CD4-positive, alpha-beta T cell treated with Interleukin-17A for 4 hours (primary cell): ENCODE results near the gene ITIH4.

ENCODE experiments used
- DNase-seq: peaks from one replicate; pipeline ENCODE4 v3.0.0-alpha.2; 2020; ENCODE audit warnings: mixed read lengths

ITIH4 gene

GRCh38 chr3:52829906-52830463 is 487 bp downstream of the ITIH4 start:
- DNase-seq, result no peak

GRCh38 chr3:52829482-52829881 is 990 bp downstream of the ITIH4 start:
- DNase-seq, result no peak

GRCh38 chr3:52827866-52828376 is 2.6 kb downstream of the ITIH4 start:
- DNase-seq, result no peak

GRCh38 chr3:52827441-52827840 is 3.0 kb downstream of the ITIH4 start:
- no peak for DNase-seq

- DNase-seq, result no peak
Measured at GRCh38 chr3:52824037-52824436, 6.4 kb downstream of the ITIH4 start.

- no peak for DNase-seq
Measured at GRCh38 chr3:52822363-52822762, 8.1 kb downstream of the ITIH4 start.

- DNase-seq, result peak; percentile 25
Measured at GRCh38 chr3:52820736-52821135, 9.7 kb downstream of the ITIH4 start.

- DNase-seq, result no peak
Measured at GRCh38 chr3:52819936-52820335, 10.5 kb downstream of the ITIH4 start.

- no peak for DNase-seq
Measured at GRCh38 chr3:52817860-52818259, 12.6 kb downstream of the ITIH4 start.

GRCh38 chr3:52817221-52817620 is 13.3 kb downstream of the ITIH4 start:
- no peak for DNase-seq

- no peak for DNase-seq
Measured at GRCh38 chr3:52816654-52817053, 13.8 kb downstream of the ITIH4 start.

- no peak for DNase-seq
Measured at GRCh38 chr3:52816199-52816598, 14.3 kb downstream of the ITIH4 start.

GRCh38 chr3:52813810-52814209 is 16.7 kb downstream of the ITIH4 start:
- DNase-seq, result no peak

GRCh38 chr3:52811452-52812011 is 18.9 kb downstream of the ITIH4 start:
- DNase-seq, result no peak

GRCh38 chr3:52810923-52811322 is 19.5 kb downstream of the ITIH4 start:
- no peak for DNase-seq

- no peak for DNase-seq
Measured at GRCh38 chr3:52809662-52810377, 20.7 kb downstream of the ITIH4 start.

- no peak for DNase-seq
Measured at GRCh38 chr3:52809149-52809548, 21.3 kb downstream of the ITIH4 start.

- DNase-seq, result no peak
Measured at GRCh38 chr3:52805270-52806039, 25.0 kb downstream of the ITIH4 start.

GRCh38 chr3:52801839-52802238 is 28.6 kb downstream of the ITIH4 start:
- no peak for DNase-seq

GRCh38 chr3:52800079-52800478 is 30.4 kb downstream of the ITIH4 start:
- DNase-seq, result no peak

GRCh38 chr3:52798978-52799476 is 31.4 kb downstream of the ITIH4 start:
- peak; percentile 35 for DNase-seq

- DNase-seq, result no peak
Measured at GRCh38 chr3:52798376-52798977, 32.0 kb downstream of the ITIH4 start.

- no peak for DNase-seq
Measured at GRCh38 chr3:52796411-52796810, 34.1 kb downstream of the ITIH4 start.
